IMR-90 (cell line): ENCODE measurements around the gene TPP2. TPM values are rescaled to one million over a fixed set of nuclear protein-coding genes. Genes with fewer than 3 reads are reported as not detected.
A peak's percentile ranks its signal among the peaks of the same experiment; 100 is the strongest.

ENCODE experiments used
- ATAC-seq: fragments of 200-7000 bp; cut with Tn5 transposase; 2 replicates; pipeline ENCODE4 v1.9.1; 2020; ENCODE audit warnings: low read depth, mild to moderate bottlenecking, moderate library complexity
- BruUV-seq: library from RNA; stranded (reverse); fragments of 400-500 nt; replicated peaks from 2 replicates; lab custom pipeline; 2021; lab: Mats Ljungman, UMichigan
- CTCF ChIA-PET: fragments of 300-600 bp; formaldehyde crosslinking; extraction: SDS; loops from one replicate; lab custom pipeline; 2021; ENCODE audit warnings: antibody characterized with exemption; lab: Yijun Ruan, JAX
- POLR2A ChIA-PET: fragments of 300-600 bp; sonication (Branson Sonifier 250); formaldehyde crosslinking; loops from one replicate; lab custom pipeline; 2022; ENCODE audit warnings: antibody characterized with exemption; ENCODE audit not compliant: unreplicated experiment; lab: Charles Lee
- DNase-seq: peaks from one replicate; pipeline ENCODE4 v3.0.0; 2013
- H2AFZ ChIP-seq: replicated peaks from 2 replicates; pipeline ENCODE3; 2013; ENCODE audit warnings: low read length, mild to moderate bottlenecking; ENCODE audit not compliant: poor library complexity
- H2AK5ac ChIP-seq: 2 replicates; pipeline ENCODE4 v1.6.1; 2013; ENCODE audit warnings: low read depth, low read length, inconsistent platforms
- H2AK9ac ChIP-seq: replicated peaks from 2 replicates; pipeline ENCODE3; 2013; ENCODE audit warnings: mild to moderate bottlenecking, low read depth, low read length, moderate library complexity; ENCODE audit not compliant: poor library complexity
- H2BK120ac ChIP-seq: 2 replicates; pipeline ENCODE4 v1.6.1; 2013; ENCODE audit warnings: low read depth, low read length, inconsistent platforms
- H2BK15ac ChIP-seq: 3 replicates; pipeline ENCODE4 v1.6.1; 2013; ENCODE audit warnings: low read depth, low read length, inconsistent platforms
- H2BK20ac ChIP-seq: 2 replicates; pipeline ENCODE4 v1.6.1; 2013; ENCODE audit warnings: low read depth, mild to moderate bottlenecking, inconsistent platforms, low read length, moderate library complexity
- H2BK5ac ChIP-seq: 2 replicates; pipeline ENCODE4 v1.6.1; 2013; ENCODE audit warnings: mild to moderate bottlenecking, low read depth, low read length, inconsistent platforms; ENCODE audit not compliant: poor library complexity, severe bottlenecking
- H3K14ac ChIP-seq: replicated peaks from 2 replicates; pipeline ENCODE4 v1.6.1; 2013; ENCODE audit warnings: low read depth, low read length, inconsistent platforms
- H3K18ac ChIP-seq: 2 replicates; pipeline ENCODE4 v1.6.1; 2013; ENCODE audit warnings: low read depth, low read length, control low read depth
- H3K23ac ChIP-seq: 2 replicates; pipeline ENCODE4 v1.6.1; 2013; ENCODE audit warnings: low read depth, low read length, inconsistent platforms
- H3K27ac ChIP-seq: 2 replicates; pipeline ENCODE4 v1.5.1; 2013; ENCODE audit warnings: mild to moderate bottlenecking, control low read depth, low read length; ENCODE audit not compliant: insufficient read depth
- H3K27me3 ChIP-seq: 2 replicates; pipeline ENCODE4 v1.6.1; 2013; ENCODE audit warnings: low read length; ENCODE audit not compliant: control insufficient read depth, insufficient read depth
- H3K36me3 ChIP-seq: 2 replicates; pipeline ENCODE4 v1.6.1; 2013; ENCODE audit warnings: low read length, mixed read lengths; ENCODE audit not compliant: control insufficient read depth, insufficient read depth
- H3K4ac ChIP-seq: 2 replicates; pipeline ENCODE4 v1.6.1; 2013; ENCODE audit warnings: low read depth, low read length, inconsistent platforms
- H3K4me1 ChIP-seq: 2 replicates; pipeline ENCODE4 v1.6.1; 2013; ENCODE audit warnings: low read length, mixed read lengths; ENCODE audit not compliant: control insufficient read depth, insufficient read depth
- H3K4me2 ChIP-seq: 2 replicates; pipeline ENCODE4 v1.6.1; 2013; ENCODE audit warnings: low read depth, mild to moderate bottlenecking, control low read depth, low read length, moderate library complexity
- H3K4me3 ChIP-seq: 2 replicates; pipeline ENCODE4 v1.5.1; 2013; ENCODE audit warnings: low read depth, mild to moderate bottlenecking, control low read depth, low read length, moderate library complexity; ENCODE audit not compliant: insufficient read depth
- H3K56ac ChIP-seq: 2 replicates; pipeline ENCODE4 v1.6.1; 2013; ENCODE audit warnings: low read length, inconsistent platforms; ENCODE audit not compliant: insufficient read depth; ENCODE audit errors: extremely low read depth
- H3K79me1 ChIP-seq, 2 experiments: 2 replicates each; pipeline ENCODE4 v1.6.1; 2013; ENCODE audit warnings: low read length in 2 of 2, inconsistent platforms in 1 of 2, low read depth in 1 of 2
- H3K9ac ChIP-seq: 2 replicates; pipeline ENCODE4 v1.6.1; 2013; ENCODE audit warnings: low read depth, low read length, control low read depth
- H3K9me1 ChIP-seq: 2 replicates; pipeline ENCODE4 v1.6.1; 2013; ENCODE audit warnings: low read length, inconsistent platforms; ENCODE audit not compliant: insufficient read depth
- H3K9me3 ChIP-seq: 2 replicates; pipeline ENCODE4 v1.6.1; 2013; ENCODE audit warnings: low read length; ENCODE audit not compliant: control insufficient read depth, insufficient read depth
- H4K20me1 ChIP-seq: 2 replicates; pipeline ENCODE4 v1.6.1; 2013; ENCODE audit warnings: low read length, inconsistent platforms; ENCODE audit not compliant: insufficient read depth
- H4K5ac ChIP-seq: 2 replicates; pipeline ENCODE4 v1.6.1; 2013; ENCODE audit warnings: mild to moderate bottlenecking, low read depth, low read length, control low read depth
- H4K8ac ChIP-seq, 2 experiments: 2 replicates each; pipeline ENCODE4 v1.6.1; 2013; ENCODE audit warnings: low read depth in 2 of 2, low read length in 2 of 2, control low read depth in 1 of 2, inconsistent platforms in 1 of 2
- H4K91ac ChIP-seq: 2 replicates; pipeline ENCODE4 v1.6.1; 2013; ENCODE audit warnings: low read depth, low read length, inconsistent platforms; ENCODE audit not compliant: insufficient read depth
- BHLHE40 ChIP-seq: fragments of 150-350 bp; IDR thresholded peaks from 2 replicates; pipeline ENCODE4 v1.6.1; 2016; ENCODE audit warnings: mild to moderate bottlenecking, low read depth, low read length
- MAFK ChIP-seq: IDR thresholded peaks from 2 replicates; pipeline ENCODE4 v1.6.1; 2012; ENCODE audit warnings: low read depth, low read length, improper control_type of control experiment
- SMC3 ChIP-seq: fragments of 150-350 bp; IDR thresholded peaks from 2 replicates; pipeline ENCODE4 v1.6.1; 2016; ENCODE audit warnings: low read depth, mild to moderate bottlenecking, antibody characterized with exemption, low read length, moderate library complexity
- WGBS, 2 experiments: methylation state at CpG; one replicate each; pipeline versions ENCODE4 v1.1.5 to v1.1.7; 2013; ENCODE audit warnings: missing lambda C conversion rate in 2 of 2; ENCODE audit not compliant: insufficient read length in 1 of 2; ENCODE audit errors: extremely low coverage in 2 of 2; 5-methylcytosine and 5-hydroxymethylcytosine counted together
- dilution Hi-C: fragments of 300-500 bp; cut with HindIII; formaldehyde crosslinking; loops from one replicate; pipeline ENCODE4 v1.14.3; 2018; ENCODE audit warnings: low sequenced_read_pairs; ENCODE audit not compliant: unreplicated experiment
- in situ Hi-C: fragments of 300-500 bp; cut with MboI; formaldehyde crosslinking; loops from 3 replicates; pipeline ENCODE4 v1.14.3; 2019; ENCODE audit warnings: low sequenced_read_pairs, inconsistent platforms, mixed read lengths
- intact Hi-C: fragments of 100-400 bp; cut with micrococcal nuclease; formaldehyde crosslinking; loops from 2 replicates; pipeline ENCODE4 v1.10.0; 2022
- polyA plus RNA-seq, 3 experiments: library from polyadenylated mRNA; depleted of rRNA; stranded (reverse); fragments of >200 nt; gene quantifications; 2 replicates each; pipeline ENCODE4 v1.2.3, GENCODE V29; 2012; ENCODE audit warnings: low replicate concordance in 1 of 3
- total RNA-seq: library from RNA; depleted of rRNA; stranded (reverse); fragments of >200 nt; gene quantifications from 2 replicates; pipeline ENCODE4 v1.2.3, GENCODE V29; 2012

The TPP2 gene
- total and polyA plus RNA-seq, 2 of the 4 experiments (the other 2 are of a cell fraction) = 27.6 to 52.9 TPM

DNA sequence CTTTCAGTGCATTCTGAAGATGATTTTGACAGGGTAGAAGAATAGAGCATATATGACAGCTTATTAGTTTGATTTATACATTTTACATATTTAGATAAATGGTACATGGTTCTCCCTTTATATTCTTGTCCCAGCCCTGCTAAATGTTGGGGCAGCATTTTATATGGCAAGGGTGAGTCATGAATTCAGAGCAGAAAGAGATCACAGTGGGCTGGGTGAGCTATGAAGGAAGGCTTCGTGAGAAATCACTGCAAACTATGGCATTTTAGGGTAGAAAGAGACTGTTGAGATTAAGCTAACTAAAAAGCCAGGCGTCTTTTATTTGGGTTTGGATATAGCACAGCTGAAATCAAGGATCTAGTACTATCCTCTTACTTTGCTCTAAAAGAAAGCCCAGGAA is 122.0 kb downstream of the TPP2 start:
- no peak overlapping the region for H3K9ac ChIP-seq
- peak; percentile 42 for ATAC-seq
- H2BK15ac ChIP-seq = no peak overlapping the region
- intact Hi-C loops = no loop called here
- no peaks in the 10 kb centered on the region for H3K4me1 ChIP-seq
- no peak overlapping the region for H3K4ac ChIP-seq
- H3K23ac ChIP-seq = no peak overlapping the region
- no peak overlapping the region for H3K4me2 ChIP-seq
- no CpG with 5 or more reads among the region's 2 CpGs for WGBS, 2 experiments
- no peak overlapping the region for H2BK5ac ChIP-seq
- H3K79me1 ChIP-seq = no peaks in the 10 kb centered on the region
- no peaks in the 10 kb centered on the region for H3K36me3 ChIP-seq
- H4K5ac ChIP-seq = no peak overlapping the region
- no peaks in the 10 kb centered on the region for H3K9me3 ChIP-seq
- no peaks in the 10 kb centered on the region for H3K9me1 ChIP-seq
- no peak overlapping the region for H3K4me3 ChIP-seq
- DNase-seq = no peak
- no peak overlapping the region for H4K91ac ChIP-seq
- H2AK5ac ChIP-seq = no peak overlapping the region
- dilution Hi-C loops = no loop called here
- no peak overlapping the region for H3K56ac ChIP-seq
- no peak overlapping the region for H2AFZ ChIP-seq
- H4K20me1 ChIP-seq = no peaks in the 10 kb centered on the region
- no peak overlapping the region for H3K27ac ChIP-seq
- H3K27me3 ChIP-seq = peaks cover 2% of the 10 kb centered on the region
- TF ChIP-seq BHLHE40 = no peak
- no peak for TF ChIP-seq MAFK
- no peak for TF ChIP-seq SMC3
- ChIA-PET POLR2A (no interaction called here), CTCF (interaction anchor here (1.5 kb wide), 1 partner anchor 12 kb away, joined by 3 read pairs; no protein-coding TSS in a partner anchor)
- no peak overlapping the region for H2AK9ac ChIP-seq
- no peak overlapping the region for H2BK120ac ChIP-seq
- no TSS peak for BruUV-seq
- in situ Hi-C loops = no loop called here
- H4K8ac ChIP-seq = no peak overlapping the region
- no peak overlapping the region for H3K14ac ChIP-seq
- no peak overlapping the region for H2BK20ac ChIP-seq
- no peak overlapping the region for H3K18ac ChIP-seq
